ENCODE measurements around the gene SAYSD1. TPM values are rescaled to one million over a fixed set of nuclear protein-coding genes. Genes with fewer than 3 reads are reported as not detected.

SAYSD1 gene
- total RNA-seq, 1 donor from 2014 or later = 10.4 TPM

DNA sequence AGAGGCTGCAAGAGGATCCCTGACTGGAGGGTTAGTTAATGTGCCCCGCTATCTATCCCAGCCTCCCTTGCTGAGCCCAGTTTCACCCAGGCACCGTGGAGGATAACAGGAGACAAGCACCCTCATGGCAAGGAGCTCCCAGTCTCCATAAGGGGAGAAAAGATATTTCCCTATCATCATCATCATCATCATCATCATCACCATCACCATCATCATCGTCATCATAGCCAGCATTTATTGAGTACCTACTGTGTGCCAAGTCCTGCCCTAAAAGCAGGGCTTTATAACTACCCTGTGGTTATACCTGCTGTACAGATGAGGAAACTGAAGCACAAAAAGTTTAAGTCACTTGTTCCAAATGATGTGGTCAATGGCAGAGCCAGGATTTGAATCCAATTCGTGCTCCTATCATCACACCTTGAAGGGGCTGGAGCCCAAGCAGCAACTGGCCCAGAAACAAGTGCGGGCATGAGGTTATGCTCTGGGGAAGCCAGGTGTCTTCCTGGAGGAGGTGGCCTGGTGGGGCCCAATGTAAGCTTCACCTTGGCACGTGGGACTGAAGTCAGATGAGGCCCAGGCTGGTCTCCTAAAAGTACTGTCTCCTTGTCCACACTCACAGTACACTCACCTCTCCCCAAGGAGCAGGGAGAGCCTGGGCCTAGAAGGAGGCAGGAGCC is 56.4 kb downstream of the SAYSD1 start:
- DNase-seq (ENCODE audit: low read depth, low spot score) = no peak

DNA sequence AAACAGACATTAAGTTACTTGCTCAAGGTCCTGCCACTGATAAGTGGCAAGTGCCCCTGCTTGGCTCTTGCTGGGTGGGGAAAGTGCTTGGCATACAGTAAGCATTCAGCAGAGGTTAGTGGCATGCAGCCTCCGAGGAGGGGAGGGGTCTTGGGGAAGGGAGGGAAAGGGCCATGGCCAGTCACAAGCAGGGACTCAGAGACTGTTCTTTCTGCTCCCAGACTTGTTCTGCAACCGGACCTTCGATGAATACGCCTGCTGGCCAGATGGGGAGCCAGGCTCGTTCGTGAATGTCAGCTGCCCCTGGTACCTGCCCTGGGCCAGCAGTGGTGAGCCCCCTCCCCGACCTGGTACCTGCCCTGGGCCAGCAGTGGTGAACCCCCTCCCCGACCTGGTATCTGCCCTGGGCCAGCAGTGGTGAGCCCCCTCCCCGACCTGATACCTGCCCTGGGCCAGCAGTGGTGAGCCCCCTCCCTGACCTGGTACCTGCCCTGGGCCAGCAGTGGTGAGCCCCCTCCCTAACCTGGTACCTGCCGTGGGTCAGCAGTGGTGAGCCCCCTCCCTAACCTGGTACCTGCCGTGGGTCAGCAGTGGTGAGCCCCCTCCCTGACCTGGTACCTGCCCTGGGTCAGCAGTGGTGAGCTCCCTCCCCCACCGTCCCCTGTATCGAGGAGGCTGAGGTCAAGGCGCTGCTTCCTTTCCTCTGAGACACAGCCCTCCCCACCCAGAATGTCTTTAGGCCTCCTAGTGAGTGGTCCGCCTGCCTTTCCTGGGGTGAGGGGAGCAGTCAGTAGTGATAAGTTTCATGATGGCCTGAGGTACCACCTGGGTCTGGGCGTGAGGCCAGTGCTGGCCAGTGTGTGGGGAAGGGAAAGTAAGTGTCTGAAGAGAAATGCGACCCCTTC is 57.5 kb downstream of the SAYSD1 start:
- no peak for DNase-seq (ENCODE audit: low read depth, low spot score)

DNA sequence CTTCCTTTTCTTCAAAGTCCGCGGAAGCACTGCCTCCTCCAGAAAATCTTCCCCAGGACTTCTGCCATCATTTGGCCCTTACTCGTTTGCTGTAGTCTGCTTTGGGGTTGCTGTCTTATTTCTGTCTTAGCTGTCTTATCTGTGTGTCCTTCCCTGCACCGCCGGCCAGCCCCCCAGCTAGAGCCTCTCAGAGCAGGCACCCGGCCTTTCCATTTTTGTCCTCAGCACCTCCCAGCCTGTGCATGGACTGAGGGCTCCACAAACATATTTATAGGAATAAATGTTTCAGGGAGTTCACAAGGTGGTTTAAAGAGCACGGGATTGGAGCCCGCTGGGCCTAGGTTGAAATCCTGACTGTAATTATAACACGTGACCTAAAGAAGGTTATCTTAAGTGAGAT is 58.3 kb downstream of the SAYSD1 start:
- no peak for DNase-seq (ENCODE audit: low read depth, low spot score)

DNA sequence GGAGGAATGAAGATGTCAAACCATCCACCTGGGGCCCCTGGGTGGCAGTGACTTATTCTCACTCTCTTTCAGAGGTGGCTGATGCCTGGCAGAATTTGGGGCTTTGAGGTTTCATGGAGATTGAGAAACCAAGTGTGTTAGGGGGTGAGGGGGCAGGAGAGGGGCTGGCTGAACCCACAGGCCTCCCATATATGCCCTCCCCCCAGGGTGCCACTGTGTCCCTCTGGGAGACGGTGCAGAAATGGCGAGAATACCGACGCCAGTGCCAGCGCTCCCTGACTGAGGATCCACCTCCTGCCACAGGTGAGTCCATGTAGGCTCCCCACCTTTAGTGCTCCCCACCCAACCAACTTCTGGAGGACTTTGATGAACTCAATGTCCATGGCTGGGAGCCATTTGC is 58.8 kb downstream of the SAYSD1 start:
- no peak for DNase-seq (ENCODE audit: low read depth, low spot score)

DNA sequence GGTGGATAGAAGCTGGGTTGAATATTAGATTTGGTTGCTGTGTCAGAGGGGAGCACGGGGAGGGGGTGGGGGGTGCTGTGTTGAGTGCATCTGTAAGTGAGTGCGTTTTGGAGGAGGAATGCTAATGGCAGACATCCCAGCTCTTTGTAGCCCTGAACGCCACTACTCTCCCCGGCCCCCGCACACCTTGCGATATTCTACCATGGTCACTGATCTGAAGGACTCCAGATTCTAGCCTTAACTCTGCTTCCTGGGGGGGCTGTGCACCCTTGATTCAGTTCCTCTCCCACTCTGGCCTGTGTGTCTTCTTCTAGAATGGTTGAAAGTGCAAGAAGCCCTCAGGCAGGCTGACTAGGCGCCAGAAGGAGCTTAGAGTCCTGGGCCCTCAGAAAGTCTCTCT is 59.3 kb downstream of the SAYSD1 start:
- DNase-seq (ENCODE audit: low read depth, low spot score) = no peak

DNA sequence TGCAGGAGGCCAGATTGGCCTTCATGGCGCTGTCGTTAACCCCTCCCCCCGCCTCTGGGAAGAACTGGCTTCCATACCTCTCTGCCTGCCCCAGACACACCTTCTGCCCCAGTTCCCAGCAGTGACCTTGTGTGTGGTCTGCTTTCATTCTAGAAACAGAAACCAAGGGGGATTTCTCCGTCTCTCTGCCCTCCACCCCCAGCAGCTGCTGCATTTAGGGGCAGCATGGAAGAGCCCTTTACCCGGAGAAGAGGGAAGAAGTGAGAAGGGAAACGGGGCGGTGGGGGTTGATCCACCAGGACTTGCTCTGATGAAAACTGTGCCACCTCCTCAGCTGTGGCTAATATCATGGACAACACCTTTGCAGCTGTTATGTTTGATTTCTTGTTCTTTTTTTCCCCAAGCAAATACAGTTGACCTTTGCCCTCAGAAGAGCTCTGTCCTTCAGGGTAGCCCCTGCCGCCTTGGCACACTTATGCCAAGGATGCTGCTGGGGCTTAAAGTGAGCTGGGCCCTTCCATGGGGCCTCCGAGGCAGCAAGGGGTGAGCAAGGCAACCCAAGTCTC is 60.3 kb downstream of the SAYSD1 start:
- no peak for DNase-seq (ENCODE audit: low read depth, low spot score)

Other genes with a start within 250 kb of the SAYSD1 start
- not detected in 2 replicates for gene GLP1R, start 66.4 kb downstream of the SAYSD1 start, total RNA-seq
- not detected in 2 replicates for gene KCNK5, start 114.3 kb upstream of the SAYSD1 start, total RNA-seq
- not detected in 2 replicates for gene KCNK17, start 199.2 kb upstream of the SAYSD1 start, total RNA-seq
- gene KCNK16, start 207.5 kb upstream of the SAYSD1 start, total RNA-seq = not detected in 2 replicates